HepG2 (cell line): ENCODE results near the gene XG. TPM values are rescaled to one million over a fixed set of nuclear protein-coding genes. Genes with fewer than 3 reads are reported as not detected.

ENCODE experiments used
- ATAC-seq: fragments of 200-7000 bp; cut with Tn5 transposase; 3 replicates; pipeline ENCODE4 v1.9.1; 2020; ENCODE audit warnings: mild to moderate bottlenecking, moderate library complexity
- BruUV-seq: library from RNA; stranded (reverse); fragments of 400-500 nt; replicated peaks from 2 replicates; lab custom pipeline; 2021; lab: Mats Ljungman, UMichigan
- CTCF ChIA-PET: fragments of 300-600 bp; formaldehyde crosslinking; extraction: SDS; loops from one replicate; lab custom pipeline; 2021; ENCODE audit warnings: low total read pairs, inconsistent platforms, low intra/inter-chr PET ratio; lab: Yijun Ruan, JAX
- POLR2A ChIA-PET: fragments of 350-600 bp; sonication (Branson Sonifier 250); formaldehyde crosslinking; loops from one replicate; lab custom pipeline; 2020; ENCODE audit warnings: antibody characterized with exemption, inconsistent platforms; lab: Yijun Ruan, JAX
- DNase-seq: peaks from one replicate; pipeline ENCODE4 v3.0.0-alpha.2; 2015; ENCODE audit warnings: low spot score
- FAIRE-seq: peaks from 3 replicates; lab custom pipeline; 2011; peaks lifted over from hg19 to GRCh38; lab: Jason Lieb, UNC
- H2AFZ ChIP-seq: one replicate; pipeline ENCODE4 v1.6.1; 2011; ENCODE audit warnings: low read length, inconsistent platforms
- H3K27ac ChIP-seq: fragments of 300-600 bp; 3 replicates; pipeline ENCODE4 v1.8.0; 2011; ENCODE audit warnings: mixed run types, mild to moderate bottlenecking, mixed read lengths, low read length, inconsistent platforms; ENCODE audit not compliant: insufficient read depth; ENCODE audit errors: extremely low read length
- H3K27me3 ChIP-seq, 2 experiments: fragments of 200-600 bp in 1 of 2; 2 replicates in 1 of 2; 3 replicates in 1 of 2; pipeline versions ENCODE4 v1.6.0 to v1.8.0; 2011; ENCODE audit warnings: low read length in 2 of 2, mild to moderate bottlenecking in 2 of 2, moderate library complexity in 2 of 2, inconsistent platforms in 1 of 2; ENCODE audit not compliant: insufficient read depth in 2 of 2, control insufficient read depth in 1 of 2
- H3K36me3 ChIP-seq, 2 experiments: fragments of 200-600 bp in 1 of 2; replicated peaks in 1 of 2; 2 replicates in 1 of 2; 3 replicates in 1 of 2; pipeline versions ENCODE4 v1.5.1 to v1.8.0; 2011; ENCODE audit warnings: low read length in 2 of 2, inconsistent platforms in 1 of 2; ENCODE audit not compliant: insufficient read depth in 2 of 2, control insufficient read depth in 1 of 2
- H3K4me1 ChIP-seq: 2 replicates; pipeline ENCODE4 v1.5.1; 2012; ENCODE audit warnings: low read length, inconsistent platforms; ENCODE audit not compliant: insufficient read depth
- H3K4me2 ChIP-seq: 2 replicates; pipeline ENCODE4 v1.6.0; 2011; ENCODE audit warnings: low read depth, low read length, inconsistent platforms
- H3K4me3 ChIP-seq, 3 experiments: fragments of 200-600 bp in 1 of 3; sonication (generic), shearing (Covaris generic) in 1 of 3; replicated peaks in 1 of 3; 2 replicates each; pipeline ENCODE4 v1.5.1; 2011 to 2016; ENCODE audit warnings: low read length in 3 of 3, inconsistent platforms in 2 of 3, low read depth in 2 of 3, mild to moderate bottlenecking in 2 of 3, control low read depth in 1 of 3, mixed read lengths in 1 of 3; ENCODE audit not compliant: insufficient read depth in 1 of 3
- H3K79me2 ChIP-seq: one replicate; pipeline ENCODE4 v1.6.1; 2011; ENCODE audit warnings: low read length, inconsistent platforms; ENCODE audit not compliant: insufficient read depth
- H3K9ac ChIP-seq: 2 replicates; pipeline ENCODE4 v1.6.0; 2011; ENCODE audit warnings: mild to moderate bottlenecking, low read depth, low read length, inconsistent platforms; ENCODE audit not compliant: insufficient read depth
- H3K9me3 ChIP-seq: 2 replicates; pipeline ENCODE4 v1.5.1; 2012; ENCODE audit warnings: mild to moderate bottlenecking, low read length
- H4K20me1 ChIP-seq: 2 replicates; pipeline ENCODE4 v1.6.0; 2011; ENCODE audit warnings: inconsistent platforms, mild to moderate bottlenecking, low read length, moderate library complexity; ENCODE audit not compliant: insufficient read depth
- CBX5 ChIP-seq: sonication (generic); formaldehyde crosslinking; IDR thresholded peaks from 2 replicates; pipeline ENCODE4 v1.4.0; 2020; ENCODE audit warnings: missing genetic modification reagents, borderline replicate concordance
- CREB1 ChIP-seq, 2 experiments: fragments of 450-650 bp in 1 of 2; IDR thresholded peaks; 2 replicates each; pipeline ENCODE4 v1.6.1; 2016 to 2017; ENCODE audit warnings: control low read depth in 1 of 2, mild to moderate bottlenecking in 1 of 2, missing compliant biosample characterization in 1 of 2, missing genetic modification characterization in 1 of 2
- DMAP1 ChIP-seq: IDR thresholded peaks from 2 replicates; pipeline ENCODE4 v1.6.1; 2016
- HOXA9 ChIP-seq: sonication (generic); formaldehyde crosslinking; IDR thresholded peaks from 2 replicates; pipeline ENCODE4 v1.8.1; 2022; ENCODE audit warnings: missing genetic modification reagents, mild to moderate bottlenecking, moderate library complexity, borderline replicate concordance
- NFIC ChIP-seq: IDR thresholded peaks from 2 replicates; pipeline ENCODE4 v1.6.1; 2012; ENCODE audit warnings: mild to moderate bottlenecking, low read length, inconsistent platforms
- NFKBIZ ChIP-seq: IDR thresholded peaks from 2 replicates; pipeline ENCODE4 v1.6.1; 2018; ENCODE audit warnings: missing genetic modification reagents, missing compliant biosample characterization
- PHF8 ChIP-seq: sonication (generic); formaldehyde crosslinking; IDR thresholded peaks from 2 replicates; pipeline ENCODE4 v1.5.0; 2020; ENCODE audit warnings: missing genetic modification reagents
- RBM22 ChIP-seq: fragments of 200-400 bp; formaldehyde crosslinking; optimal IDR thresholded peaks from 2 replicates; pipeline ENCODE3; 2017; ENCODE audit warnings: mild to moderate bottlenecking, low read length, moderate library complexity
- SP4 ChIP-seq: sonication (generic); formaldehyde crosslinking; IDR thresholded peaks from 2 replicates; pipeline ENCODE4 v1.8.1; 2023; ENCODE audit warnings: mild to moderate bottlenecking, missing genetic modification reagents
- TCF12 ChIP-seq, 2 experiments: fragments of 450-650 bp in 1 of 2; sonication (generic) in 1 of 2; formaldehyde crosslinking in 1 of 2; IDR thresholded peaks; 2 replicates each; pipeline versions ENCODE4 v1.6.1 to v1.8.0; 2017 to 2022; ENCODE audit warnings: antibody characterized with exemption in 1 of 2, mild to moderate bottlenecking in 1 of 2, missing genetic modification reagents in 1 of 2, moderate library complexity in 1 of 2
- ZIK1 ChIP-seq: sonication (generic); formaldehyde crosslinking; IDR thresholded peaks from 2 replicates; pipeline ENCODE4 v1.5.0; 2020; ENCODE audit warnings: mild to moderate bottlenecking, low read depth, missing genetic modification reagents, borderline replicate concordance
- ZNF33B ChIP-seq: sonication (generic); formaldehyde crosslinking; IDR thresholded peaks from 2 replicates; pipeline ENCODE4 v1.5.1; 2020; ENCODE audit warnings: mild to moderate bottlenecking, missing genetic modification reagents
- ZNF75D ChIP-seq: sonication (generic); formaldehyde crosslinking; IDR thresholded peaks from 2 replicates; pipeline ENCODE4 v1.8.1; 2023; ENCODE audit warnings: missing genetic modification reagents, mild to moderate bottlenecking, borderline replicate concordance
- WGBS: methylation state at CpG from one replicate; pipeline ENCODE4 v1.1.6; 2017; ENCODE audit warnings: low lambda C conversion rate; 5-methylcytosine and 5-hydroxymethylcytosine counted together
- in situ Hi-C: cut with HindIII; loops from 2 replicates; pipeline ENCODE4 v1.10.0; 2017; ENCODE audit warnings: low pct_unique_long_range_greater_than_20kb; ENCODE audit not compliant: extremely low pct_ligation_motif_present
- intact Hi-C: fragments of 100-400 bp; cut with micrococcal nuclease; formaldehyde crosslinking; loops from one replicate; pipeline ENCODE4 v1.10.0; 2022; ENCODE audit not compliant: unreplicated experiment
- polyA plus RNA-seq, 8 experiments: library from polyadenylated mRNA; depleted of rRNA in 3 of 8; stranded (reverse) in 7 of 8; unstranded in 1 of 8; fragments of >200 nt; fragmentation: Illumina TruSeq in 4 of 8; extraction: Trizol in 4 of 8; gene quantifications; 2 replicates each; pipeline versions ENCODE4 v1.2.1 to v1.2.3, GENCODE V29; 2011 to 2016; ENCODE audit warnings: low read depth in 4 of 8, missing spikeins in 1 of 8, mixed read lengths in 1 of 8; ENCODE audit not compliant: insufficient read depth in 1 of 8
- total RNA-seq, 5 experiments: library from RNA; depleted of rRNA; stranded (reverse); fragments of >200 nt; fragmentation: Illumina TruSeq; extraction: Trizol; gene quantifications; 2 replicates each; pipeline ENCODE4 v1.2.3, GENCODE V29; 2016; ENCODE audit warnings: low read depth in 1 of 5
- TF ChIP-seq, protein P1 (sequence below): sonication (generic); formaldehyde crosslinking; IDR thresholded peaks from 2 replicates; pipeline ENCODE4 v1.5.0; 2020; ENCODE audit warnings: mild to moderate bottlenecking, missing genetic modification reagents, moderate library complexity
- TF ChIP-seq, protein P2 (sequence below): sonication (generic); formaldehyde crosslinking; IDR thresholded peaks from 2 replicates; pipeline ENCODE4 v1.4.0; 2020; ENCODE audit warnings: missing genetic modification reagents
- TF ChIP-seq, protein P3 (sequence below): conservative IDR thresholded peaks from 2 replicates; pipeline ENCODE4 v1.6.1; 2018; ENCODE audit warnings: missing genetic modification reagents

Gene XG
- total and polyA plus RNA-seq, 2 of the 13 experiments (the other 11 are each of a cell fraction or from before 2014, with no cell fraction given), result not detected

DNA sequence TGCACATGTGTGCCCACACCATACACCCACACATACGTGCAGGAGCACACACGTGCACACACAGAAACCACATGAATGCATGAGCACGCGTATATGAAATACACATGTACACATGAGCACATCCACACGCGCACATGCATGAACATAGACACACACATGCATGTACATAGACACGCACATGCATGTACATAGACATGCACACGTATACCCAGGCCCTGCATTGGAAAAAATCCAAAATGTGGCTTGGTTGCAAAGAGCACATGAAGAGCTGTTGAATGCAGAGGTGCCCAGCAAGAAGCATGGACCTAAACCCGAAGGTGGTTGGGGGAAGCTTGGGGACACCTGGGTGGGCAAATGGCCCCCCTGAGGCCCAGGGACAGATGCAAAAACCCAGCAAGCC is 42.3 kb upstream of the XG start:
- ChIA-PET CTCF (no interaction called here), POLR2A (no interaction called here)
- H3K36me3 ChIP-seq, result peaks cover 7 to 22% of the 10 kb centered on the region in 2 experiments; a peak in 4 of 5 replicates
- H3K27me3 ChIP-seq, result no peaks in the 10 kb centered on the region
- H3K9me3 ChIP-seq, result no peaks in the 10 kb centered on the region
- in situ Hi-C loops, result no loop called here
- H3K27ac ChIP-seq, result no peak overlapping the region
- peaks cover 66% of the 10 kb centered on the region for H3K79me2 ChIP-seq
- H4K20me1 ChIP-seq, result no peaks in the 10 kb centered on the region; the same call in 1 of the 2 replicates
- 99% methylated on average over 9 of the region's 9 CpGs for WGBS
- H3K4me1 ChIP-seq, result peaks cover 32% of the 10 kb centered on the region
- TF ChIP-seq HOXA9 (CRISPR knock-in tag) (no peak), TCF12 (IDR thresholded peaks at IDR 0.05) (no peak), TCF12 (CRISPR knock-in tag; IDR thresholded peaks at IDR 0.05) (no peak), ZNF75D (CRISPR knock-in tag) (no peak), PHF8 (CRISPR knock-in tag) (no peak), CREB1 (IDR thresholded peaks at IDR 0.05) (no peak), CREB1 (CRISPR knock-in tag; IDR thresholded peaks at IDR 0.05) (no peak), CBX5 (no peak), NFKBIZ (CRISPR knock-in tag) (no peak), ZIK1 (CRISPR knock-in tag) (no peak), NFIC (no peak), SP4 (CRISPR knock-in tag) (no peak), ZNF33B (CRISPR knock-in tag) (no peak), DMAP1 (no peak), RBM22 (no peak)
- TF ChIP-seq, protein P1, sequence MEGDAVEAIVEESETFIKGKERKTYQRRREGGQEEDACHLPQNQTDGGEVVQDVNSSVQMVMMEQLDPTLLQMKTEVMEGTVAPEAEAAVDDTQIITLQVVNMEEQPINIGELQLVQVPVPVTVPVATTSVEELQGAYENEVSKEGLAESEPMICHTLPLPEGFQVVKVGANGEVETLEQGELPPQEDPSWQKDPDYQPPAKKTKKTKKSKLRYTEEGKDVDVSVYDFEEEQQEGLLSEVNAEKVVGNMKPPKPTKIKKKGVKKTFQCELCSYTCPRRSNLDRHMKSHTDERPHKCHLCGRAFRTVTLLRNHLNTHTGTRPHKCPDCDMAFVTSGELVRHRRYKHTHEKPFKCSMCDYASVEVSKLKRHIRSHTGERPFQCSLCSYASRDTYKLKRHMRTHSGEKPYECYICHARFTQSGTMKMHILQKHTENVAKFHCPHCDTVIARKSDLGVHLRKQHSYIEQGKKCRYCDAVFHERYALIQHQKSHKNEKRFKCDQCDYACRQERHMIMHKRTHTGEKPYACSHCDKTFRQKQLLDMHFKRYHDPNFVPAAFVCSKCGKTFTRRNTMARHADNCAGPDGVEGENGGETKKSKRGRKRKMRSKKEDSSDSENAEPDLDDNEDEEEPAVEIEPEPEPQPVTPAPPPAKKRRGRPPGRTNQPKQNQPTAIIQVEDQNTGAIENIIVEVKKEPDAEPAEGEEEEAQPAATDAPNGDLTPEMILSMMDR (CRISPR knock-in tag), result no peak
- TF ChIP-seq, protein P2, sequence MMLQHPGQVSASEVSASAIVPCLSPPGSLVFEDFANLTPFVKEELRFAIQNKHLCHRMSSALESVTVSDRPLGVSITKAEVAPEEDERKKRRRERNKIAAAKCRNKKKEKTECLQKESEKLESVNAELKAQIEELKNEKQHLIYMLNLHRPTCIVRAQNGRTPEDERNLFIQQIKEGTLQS, result no peak
- TF ChIP-seq, protein P3, sequence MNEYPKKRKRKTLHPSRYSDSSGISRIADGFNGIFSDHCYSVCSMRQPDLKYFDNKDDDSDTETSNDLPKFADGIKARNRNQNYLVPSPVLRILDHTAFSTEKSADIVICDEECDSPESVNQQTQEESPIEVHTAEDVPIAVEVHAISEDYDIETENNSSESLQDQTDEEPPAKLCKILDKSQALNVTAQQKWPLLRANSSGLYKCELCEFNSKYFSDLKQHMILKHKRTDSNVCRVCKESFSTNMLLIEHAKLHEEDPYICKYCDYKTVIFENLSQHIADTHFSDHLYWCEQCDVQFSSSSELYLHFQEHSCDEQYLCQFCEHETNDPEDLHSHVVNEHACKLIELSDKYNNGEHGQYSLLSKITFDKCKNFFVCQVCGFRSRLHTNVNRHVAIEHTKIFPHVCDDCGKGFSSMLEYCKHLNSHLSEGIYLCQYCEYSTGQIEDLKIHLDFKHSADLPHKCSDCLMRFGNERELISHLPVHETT (CRISPR knock-in tag), result no peak
- ATAC-seq, result no peak
- no peak overlapping the region for H3K4me2 ChIP-seq
- no peak overlapping the region for H3K9ac ChIP-seq
- intact Hi-C loops, result loop anchor here (5.0 to 10.0 kb wide), 2 partner anchors 52 to 55 kb away; no protein-coding TSS in a partner anchor
- BruUV-seq, result no TSS peak
- FAIRE-seq, result no peak
- no peak overlapping the region for H2AFZ ChIP-seq
- DNase-seq, result no peak
- H3K4me3 ChIP-seq, result no peak overlapping the region
